ENCODE measurements around the gene TOGARAM2.

- TF ChIP-seq REST (IDR thresholded peaks at IDR 0.05; ENCODE audit: unreplicated experiment) (no peak), CTCF (conservative IDR thresholded peaks at IDR 0.05; ENCODE audit: low read depth in 2 of 2) (no peak), EZH2phosphoT487 (IDR thresholded peaks at IDR 0.05; ENCODE audit: unreplicated experiment) (no peak), POLR2AphosphoS5 (IDR thresholded peaks at IDR 0.05; ENCODE audit: low read depth) (no peak)
Measured at GRCh38 chr2:29009711-29010677, 28.9 kb downstream of the TOGARAM2 start.

All from GM23338 (cell line).